Measurements from ENCODE around the gene NLK. TPM values are rescaled to one million over a fixed set of nuclear protein-coding genes. Genes with fewer than 3 reads are reported as not detected.
"Not testable (repeated sequence)": the region's sequence is repeated elsewhere in the genome, so short reads cannot be mapped to it uniquely, and the experiment has no call there.

Gene NLK
- total RNA-seq, 2 experiments from 2014 or later, result 13.3 to 15.7 TPM

DNA sequence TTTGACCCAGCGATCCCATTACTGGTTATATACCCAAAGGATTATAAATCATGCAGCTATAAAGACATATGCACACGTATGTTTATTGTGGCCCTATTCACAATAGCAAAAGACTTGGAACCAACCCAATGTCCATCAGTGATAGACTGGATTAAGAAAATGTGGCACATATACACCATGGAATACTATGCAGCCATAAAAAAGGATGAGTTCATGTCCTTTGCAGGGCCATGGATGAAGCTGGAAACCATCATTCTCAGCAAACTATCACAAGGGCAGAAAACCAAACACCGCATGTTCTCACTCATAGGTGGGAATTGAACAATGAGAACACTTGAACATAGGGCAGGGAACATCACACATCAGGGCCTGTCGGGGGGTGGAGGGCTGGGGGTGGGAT is 112.9 kb downstream of the NLK start:
- POLR2A ChIA-PET; H3K9me3 Mint-ChIP-seq; DNase-seq; H3K4me1 Mint-ChIP-seq; H3K27ac Mint-ChIP-seq; H3K36me3 Mint-ChIP-seq (ENCODE audit: low read depth); H3K27me3 Mint-ChIP-seq; H3K4me3 Mint-ChIP-seq: not testable (repeated sequence)
- CTCF ChIA-PET, result interaction anchor here (1.0 kb wide), 1 partner anchor 8 kb away, joined by 3 read pairs; no protein-coding TSS in a partner anchor

- Mint-ChIP-seq H3K4me3 (no peak overlapping the region), H3K27me3 (no peaks in the 10 kb centered on the region), H3K27ac (no peak overlapping the region), H3K4me1 (no peaks in the 10 kb centered on the region), H3K36me3 (ENCODE audit: low read depth) (no peaks in the 10 kb centered on the region), H3K9me3 (no peaks in the 10 kb centered on the region)
- ChIA-PET POLR2A (no interaction called here), CTCF (interaction anchor here (1.9 kb wide), 1 partner anchor 22 kb away, joined by 5 read pairs; no protein-coding TSS in a partner anchor)
- no peak for DNase-seq
Observed at GRCh38 chr17:28159004-28159403, 116.5 kb downstream of the NLK start.

DNA sequence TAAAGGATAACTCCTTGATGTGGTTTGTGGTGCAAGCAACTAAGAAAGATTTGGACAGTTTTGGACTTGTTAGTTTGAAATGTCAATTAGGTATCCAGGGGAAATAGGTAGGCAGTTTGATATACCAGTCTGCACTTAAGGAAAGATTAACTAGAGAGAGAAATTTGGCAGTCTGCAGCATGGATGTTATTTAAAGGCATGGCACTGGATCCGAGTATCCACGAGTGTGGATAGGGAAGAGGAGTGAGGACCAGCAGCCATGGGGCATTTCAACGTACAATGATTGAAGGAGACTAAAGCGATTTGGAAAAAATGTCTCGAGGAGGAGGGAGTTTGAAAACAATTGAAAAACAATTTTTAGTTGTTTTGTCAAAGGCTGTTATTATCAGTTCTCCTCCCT is 117.4 kb downstream of the NLK start:
- no peaks in the 10 kb centered on the region for H3K4me1 Mint-ChIP-seq
- H3K36me3 Mint-ChIP-seq (ENCODE audit: low read depth), result no peaks in the 10 kb centered on the region
- POLR2A ChIA-PET, result no interaction called here
- no peak overlapping the region for H3K27ac Mint-ChIP-seq
- CTCF ChIA-PET, result no interaction called here
- no peak for DNase-seq
- no peaks in the 10 kb centered on the region for H3K9me3 Mint-ChIP-seq
- H3K4me3 Mint-ChIP-seq, result no peak overlapping the region
- H3K27me3 Mint-ChIP-seq, result no peaks in the 10 kb centered on the region

DNA sequence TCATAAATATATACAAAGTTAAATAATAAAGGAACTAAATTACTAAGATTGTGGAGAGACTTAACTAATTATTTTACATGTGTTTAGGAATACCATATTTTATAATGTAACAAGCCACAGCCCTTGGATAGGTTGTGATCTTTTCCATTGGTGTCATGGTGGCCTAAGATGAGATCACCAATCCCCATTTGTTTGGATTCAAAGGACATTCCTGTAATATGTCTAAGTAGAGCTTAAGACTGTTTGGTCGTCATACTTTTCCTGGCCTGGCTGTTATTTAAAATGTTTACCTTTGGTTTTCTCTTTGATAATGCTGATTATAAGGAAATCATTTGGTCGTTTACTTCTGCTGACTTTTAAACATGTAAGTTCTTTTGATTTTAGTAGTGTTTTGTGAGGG is 118.1 kb downstream of the NLK start:
- Mint-ChIP-seq H3K27me3 (no peaks in the 10 kb centered on the region), H3K27ac (no peak overlapping the region), H3K4me3 (no peak overlapping the region), H3K36me3 (ENCODE audit: low read depth) (peaks cover 2% of the 10 kb centered on the region), H3K4me1 (no peaks in the 10 kb centered on the region), H3K9me3 (no peaks in the 10 kb centered on the region)
- ChIA-PET CTCF (no interaction called here), POLR2A (no interaction called here)
- no peak for DNase-seq

DNA sequence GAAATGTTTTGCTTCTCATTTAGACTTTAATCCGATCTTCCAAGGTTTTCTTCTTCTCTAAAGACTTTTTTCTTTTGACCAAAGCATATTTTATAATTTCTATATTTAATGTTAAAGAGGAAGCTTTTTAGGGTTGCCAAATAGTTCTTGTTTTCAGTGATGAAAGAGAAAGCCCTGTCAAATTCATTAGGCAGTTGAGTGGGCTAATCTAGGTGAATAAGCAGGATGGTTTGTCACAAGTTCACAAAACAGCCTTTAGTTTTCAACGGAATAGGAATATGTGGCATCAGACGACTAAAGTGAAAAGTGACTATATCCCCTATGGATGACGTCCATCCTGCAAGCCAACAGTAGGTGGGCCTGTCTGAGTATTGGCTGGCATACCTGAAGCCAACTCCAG is 118.8 kb downstream of the NLK start:
- ChIA-PET CTCF (interaction anchor here (0.7 kb wide), 1 partner anchor 106 kb away, joined by 3 read pairs; no protein-coding TSS in a partner anchor), POLR2A (no interaction called here)
- DNase-seq, result no peak
- Mint-ChIP-seq H3K9me3 (no peaks in the 10 kb centered on the region), H3K4me3 (no peak overlapping the region), H3K36me3 (ENCODE audit: low read depth) (peaks cover 2% of the 10 kb centered on the region), H3K4me1 (no peaks in the 10 kb centered on the region), H3K27me3 (no peaks in the 10 kb centered on the region), H3K27ac (no peak overlapping the region)

DNA sequence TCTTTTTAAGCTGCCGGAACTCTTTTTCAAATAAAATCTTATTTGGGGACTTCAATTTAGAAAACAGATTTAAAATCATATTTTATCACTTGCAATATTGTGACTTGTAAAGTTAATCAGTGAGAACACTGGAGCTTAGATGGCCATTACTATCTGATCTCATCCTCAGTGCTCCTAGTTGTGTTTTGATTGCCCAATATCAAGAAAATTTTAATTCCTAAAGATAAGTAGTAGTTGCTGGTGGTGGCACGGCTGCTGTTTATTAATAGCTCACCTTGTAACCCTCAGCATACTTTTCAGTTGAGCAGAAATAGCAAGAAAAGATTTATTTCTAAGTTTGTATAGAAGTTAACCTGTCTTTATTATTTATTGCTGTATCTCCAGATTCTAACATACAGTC is 124.0 kb downstream of the NLK start:
- no peak for DNase-seq
- H3K27ac Mint-ChIP-seq, result no peak overlapping the region
- ChIA-PET CTCF (interaction anchor here (0.6 kb wide), 1 partner anchor 164 kb away, joined by 4 read pairs; no protein-coding TSS in a partner anchor), POLR2A (no interaction called here)
- no peaks in the 10 kb centered on the region for H3K27me3 Mint-ChIP-seq
- no peak overlapping the region for H3K4me3 Mint-ChIP-seq
- H3K4me1 Mint-ChIP-seq, result no peaks in the 10 kb centered on the region
- H3K36me3 Mint-ChIP-seq (ENCODE audit: low read depth), result peaks cover 13% of the 10 kb centered on the region
- H3K9me3 Mint-ChIP-seq, result no peaks in the 10 kb centered on the region

DNA sequence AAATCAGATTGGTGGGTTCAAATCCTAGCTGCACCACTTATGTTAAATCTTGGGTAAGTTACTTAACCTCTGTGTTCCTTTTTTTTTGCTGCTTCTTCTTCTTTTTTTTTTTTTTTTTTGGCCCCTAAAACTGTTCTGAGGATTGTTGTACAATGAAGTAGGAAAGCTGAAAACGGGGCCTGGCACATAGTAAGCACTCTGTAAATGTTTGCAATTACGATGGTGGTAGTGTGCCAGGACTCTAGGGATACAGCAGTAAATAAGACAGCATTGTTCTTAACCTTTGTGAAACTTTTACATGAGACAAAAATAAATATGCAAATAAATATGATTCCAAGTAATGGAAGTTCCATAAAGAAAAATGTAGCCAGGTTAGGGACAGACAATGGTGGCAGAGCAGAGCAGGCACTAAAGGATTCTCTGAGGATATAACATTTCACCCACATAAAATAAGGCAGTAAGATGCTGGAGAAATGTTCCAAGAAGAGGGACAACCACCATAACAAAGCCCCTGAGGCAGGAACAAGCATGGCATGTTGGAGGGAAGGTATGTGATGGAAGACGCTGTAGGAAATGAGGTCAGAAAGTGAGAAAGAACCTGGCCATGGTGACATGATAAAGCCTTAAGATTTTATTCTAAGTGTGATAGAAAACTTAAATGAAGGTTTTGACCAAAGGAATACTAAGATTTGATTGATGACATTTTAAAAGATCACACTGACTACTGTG is 127.3 kb downstream of the NLK start:
- Mint-ChIP-seq H3K4me3 (no peak overlapping the region), H3K27ac (no peak overlapping the region), H3K27me3 (no peaks in the 10 kb centered on the region), H3K4me1 (peaks cover 16% of the 10 kb centered on the region), H3K9me3 (no peaks in the 10 kb centered on the region), H3K36me3 (ENCODE audit: low read depth) (peaks cover 25% of the 10 kb centered on the region)
- ChIA-PET CTCF (interaction anchor here (0.6 kb wide), 1 partner anchor 32 kb away, joined by 3 read pairs; no protein-coding TSS in a partner anchor), POLR2A (no interaction called here)
- DNase-seq, result no peak

- H3K4me3 Mint-ChIP-seq, result no peak overlapping the region
- peaks cover 23% of the 10 kb centered on the region for H3K36me3 Mint-ChIP-seq (ENCODE audit: low read depth)
- ChIA-PET CTCF (no interaction called here), POLR2A (no interaction called here)
- DNase-seq, result no peak
- H3K27ac Mint-ChIP-seq, result no peak overlapping the region
- no peaks in the 10 kb centered on the region for H3K27me3 Mint-ChIP-seq
- peaks cover 16% of the 10 kb centered on the region for H3K4me1 Mint-ChIP-seq
- H3K9me3 Mint-ChIP-seq, result no peaks in the 10 kb centered on the region
Observed at GRCh38 chr17:28170771-28171170, 128.3 kb downstream of the NLK start.

DNA sequence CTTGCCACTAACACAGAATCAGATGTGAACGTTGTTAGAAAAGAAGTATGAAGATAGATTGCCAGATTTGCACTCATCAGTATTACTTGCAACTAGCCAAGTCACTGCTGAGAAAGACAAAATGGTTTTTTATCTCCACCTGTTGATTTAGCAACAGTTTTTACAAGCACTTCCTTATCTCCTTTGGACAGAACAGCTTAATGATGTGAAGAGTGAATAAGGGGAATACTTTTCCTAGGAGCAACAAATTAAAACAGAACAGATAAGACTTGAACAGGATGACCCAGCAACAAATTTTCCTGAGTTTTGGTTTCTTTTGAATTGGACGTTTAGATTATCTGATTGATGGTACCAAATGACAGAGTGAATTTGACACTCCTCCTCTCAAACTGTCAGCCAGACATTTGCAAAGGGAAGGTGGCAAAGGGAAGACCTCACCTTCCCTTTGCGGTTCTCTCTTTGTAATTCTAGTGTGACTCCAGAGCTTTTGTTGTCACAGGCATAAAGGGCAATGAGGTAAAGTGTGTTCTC is 130.6 kb downstream of the NLK start:
- DNase-seq, result no peak
- H3K27ac Mint-ChIP-seq, result no peak overlapping the region
- no peaks in the 10 kb centered on the region for H3K27me3 Mint-ChIP-seq
- H3K4me3 Mint-ChIP-seq, result no peak overlapping the region
- peaks cover 16% of the 10 kb centered on the region for H3K4me1 Mint-ChIP-seq
- ChIA-PET POLR2A (no interaction called here), CTCF (no interaction called here)
- no peaks in the 10 kb centered on the region for H3K9me3 Mint-ChIP-seq
- H3K36me3 Mint-ChIP-seq (ENCODE audit: low read depth), result peaks cover 23% of the 10 kb centered on the region

DNA sequence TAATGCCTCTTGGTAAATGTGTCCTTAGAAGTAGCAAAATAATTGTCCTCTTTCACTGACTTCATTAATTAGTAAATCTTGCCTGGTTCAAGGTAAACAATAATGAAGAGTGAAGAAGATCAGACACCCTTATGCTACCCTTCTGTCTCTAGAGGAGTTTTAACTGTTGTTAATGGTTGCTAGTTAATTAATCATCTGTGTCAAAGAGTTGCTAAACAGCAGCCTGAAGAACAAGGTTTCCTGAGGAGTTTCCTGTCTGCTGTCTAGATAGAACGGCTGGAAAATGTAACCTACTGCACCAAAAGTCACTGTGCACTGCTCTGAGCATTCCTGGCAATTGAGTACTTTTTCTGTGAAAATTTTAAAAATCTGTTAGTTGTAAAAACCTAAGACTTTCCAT is 131.3 kb downstream of the NLK start:
- no peaks in the 10 kb centered on the region for H3K9me3 Mint-ChIP-seq
- H3K27ac Mint-ChIP-seq, result no peak overlapping the region
- peaks cover 16% of the 10 kb centered on the region for H3K4me1 Mint-ChIP-seq
- ChIA-PET POLR2A (no interaction called here), CTCF (no interaction called here)
- no peak overlapping the region for H3K4me3 Mint-ChIP-seq
- no peaks in the 10 kb centered on the region for H3K27me3 Mint-ChIP-seq
- no peak for DNase-seq
- peaks cover 18% of the 10 kb centered on the region for H3K36me3 Mint-ChIP-seq (ENCODE audit: low read depth)

DNA sequence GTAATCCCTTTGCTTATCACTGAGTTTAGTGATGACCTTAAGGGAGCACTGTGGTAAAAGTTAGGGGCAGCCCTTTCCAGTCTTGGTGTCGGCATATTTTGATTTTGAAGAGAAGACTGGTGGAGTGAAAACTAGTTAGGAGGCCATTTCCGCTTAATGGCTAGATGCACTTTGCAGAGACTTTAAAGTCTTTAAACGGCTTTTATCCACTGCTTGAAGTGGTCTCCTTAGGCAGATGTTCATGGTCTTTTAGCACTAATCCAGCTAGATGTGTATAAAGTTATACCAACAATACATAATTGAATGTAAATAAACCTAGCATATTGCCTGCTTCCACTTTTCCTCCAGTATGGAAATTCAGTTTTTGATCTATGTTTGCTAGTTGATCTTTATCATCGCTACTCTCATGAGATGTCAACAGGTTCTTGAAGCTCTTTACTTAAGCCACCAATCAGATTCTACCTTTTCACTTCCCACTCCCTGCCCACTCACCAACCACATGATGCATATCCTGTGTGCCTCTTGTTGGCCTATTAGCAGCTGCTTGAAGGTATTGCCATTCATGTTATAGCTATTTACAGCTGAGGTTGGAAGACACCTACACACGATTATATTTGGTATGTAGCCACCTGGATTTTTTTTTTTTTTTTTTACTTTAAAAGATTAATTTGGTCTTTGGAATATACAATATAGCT is 132.0 kb downstream of the NLK start:
- Mint-ChIP-seq H3K27me3 (no peaks in the 10 kb centered on the region), H3K9me3 (no peaks in the 10 kb centered on the region), H3K36me3 (ENCODE audit: low read depth) (peaks cover 18% of the 10 kb centered on the region), H3K4me3 (no peak overlapping the region), H3K4me1 (peaks cover 16% of the 10 kb centered on the region), H3K27ac (no peak overlapping the region)
- peak; percentile 13 for DNase-seq
- ChIA-PET POLR2A (no interaction called here), CTCF (interaction anchor here (0.6 to 2.1 kb wide), 5 partner anchors 10 to 77 kb away, joined by 3 to 6 read pairs (median 3); no protein-coding TSS in a partner anchor)

DNA sequence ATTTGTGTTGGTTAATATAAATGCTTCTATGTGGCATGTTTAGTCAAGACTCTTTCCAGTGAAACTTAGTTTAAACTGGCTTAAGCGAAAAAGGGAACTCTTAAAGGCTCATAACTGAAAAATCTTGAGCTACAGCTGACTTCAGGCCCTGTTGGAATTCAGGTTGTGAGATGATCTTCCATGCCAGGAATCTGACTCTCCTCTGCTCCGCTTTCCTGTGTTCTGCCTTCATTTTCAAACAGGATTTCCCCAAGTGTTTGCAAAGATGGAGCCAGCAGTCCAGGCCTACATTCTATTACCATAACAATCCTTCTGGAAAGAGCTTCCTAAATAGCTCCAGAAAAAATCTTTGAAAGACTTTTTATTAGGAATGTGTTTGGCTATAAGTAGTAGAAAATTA is 134.9 kb downstream of the NLK start:
- CTCF ChIA-PET, result interaction anchor here (0.6 kb wide), 1 partner anchor 10 kb away, joined by 3 read pairs; no protein-coding TSS in a partner anchor
- POLR2A ChIA-PET, result no interaction called here
- H3K4me3 Mint-ChIP-seq, result no peak overlapping the region
- no peaks in the 10 kb centered on the region for H3K9me3 Mint-ChIP-seq
- no peak overlapping the region for H3K27ac Mint-ChIP-seq
- H3K27me3 Mint-ChIP-seq, result no peaks in the 10 kb centered on the region
- DNase-seq, result no peak
- peaks cover 27% of the 10 kb centered on the region for H3K4me1 Mint-ChIP-seq
- H3K36me3 Mint-ChIP-seq (ENCODE audit: low read depth), result peaks cover 12% of the 10 kb centered on the region

GRCh38 chr17:28178800-28179199 is 136.3 kb downstream of the NLK start:
- Mint-ChIP-seq H3K4me1 (peaks cover 17% of the 10 kb centered on the region), H3K27ac (no peak overlapping the region), H3K27me3 (no peaks in the 10 kb centered on the region), H3K4me3 (no peak overlapping the region), H3K9me3 (no peaks in the 10 kb centered on the region), H3K36me3 (ENCODE audit: low read depth) (peaks cover 4% of the 10 kb centered on the region)
- ChIA-PET CTCF (no interaction called here), POLR2A (no interaction called here)
- DNase-seq, result no peak
